CD4-positive, alpha-beta T cell treated with Interleukin-4 for 4 hours (primary cell): ENCODE measurements around the gene ICE2.

ENCODE experiments used
- DNase-seq: peaks from one replicate; pipeline ENCODE4 v3.0.0-alpha.2; 2020

The ICE2 gene

GRCh38 chr15:60478566-60479360 lies at the start of gene ICE2:
Gene ICE2, minus strand, starts transcription at chr15:60479142. Its CDS starts 1,165 bp downstream, at chr15:60477977.
- DNase-seq = peak; percentile 92

- DNase-seq = peak; percentile 83
These were observed 49.6 kb upstream of the ICE2 start for GRCh38 chr15:60528530-60528929.

- DNase-seq = no peak
These were observed 48.5 kb upstream of the ICE2 start for GRCh38 chr15:60527456-60527855.

GRCh38 chr15:60526127-60526616 lies 47.2 kb upstream of the ICE2 start:
- DNase-seq = peak; percentile 54

GRCh38 chr15:60525341-60526039 lies 46.5 kb upstream of the ICE2 start:
- DNase-seq = no peak

- no peak for DNase-seq
These were observed 44.1 kb upstream of the ICE2 start for GRCh38 chr15:60523056-60523455.

- peak; percentile 79 for DNase-seq
These were observed 42.0 kb upstream of the ICE2 start for GRCh38 chr15:60520825-60521368.

- DNase-seq = no peak
These were observed 41.3 kb upstream of the ICE2 start for GRCh38 chr15:60520013-60520824.

GRCh38 chr15:60519218-60519617 lies 40.3 kb upstream of the ICE2 start:
- DNase-seq = no peak

- DNase-seq = no peak
These were observed 39.6 kb upstream of the ICE2 start for GRCh38 chr15:60518511-60518910.

GRCh38 chr15:60514261-60514881 lies 35.4 kb upstream of the ICE2 start:
- no peak for DNase-seq

GRCh38 chr15:60513676-60514075 lies 34.7 kb upstream of the ICE2 start:
- no peak for DNase-seq

GRCh38 chr15:60512937-60513336 lies 34.0 kb upstream of the ICE2 start:
- DNase-seq = no peak

GRCh38 chr15:60511351-60512031 lies 32.5 kb upstream of the ICE2 start:
- DNase-seq = no peak

- DNase-seq = no peak
These were observed 31.1 kb upstream of the ICE2 start for GRCh38 chr15:60510006-60510405.

GRCh38 chr15:60509470-60509869 lies 30.5 kb upstream of the ICE2 start:
- no peak for DNase-seq

GRCh38 chr15:60508442-60508841 lies 29.5 kb upstream of the ICE2 start:
- peak; percentile 36 for DNase-seq

GRCh38 chr15:60507596-60508424 lies 28.9 kb upstream of the ICE2 start:
- peak; percentile 84 for DNase-seq

GRCh38 chr15:60496853-60497252 lies 17.9 kb upstream of the ICE2 start:
- DNase-seq = no peak

- no peak for DNase-seq
These were observed 15.2 kb upstream of the ICE2 start for GRCh38 chr15:60494108-60494507.

GRCh38 chr15:60493166-60493565 lies 14.2 kb upstream of the ICE2 start:
- DNase-seq = no peak
